ENCODE data around the gene DUSP7. TPM values are rescaled to one million over a fixed set of nuclear protein-coding genes. Genes with fewer than 3 reads are reported as not detected.

DUSP7 gene
- total RNA-seq, 1 donor from 2014 or later = 2.4 TPM

GRCh38 chr3:52020796-52021195 is 35.6 kb downstream of the DUSP7 start:
- no peak for DNase-seq (ENCODE audit: low spot score)
- Histone ChIP-seq H3K79me2 (ENCODE audit: low read depth) (no peaks in the 10 kb centered on the region), H3K9ac (no peak overlapping the region), H3K27me3 (no peaks in the 10 kb centered on the region), H3F3A (ENCODE audit: low read depth) (no peaks in the 10 kb centered on the region), H2AFZ (replicated peaks) (no peak overlapping the region), H3K36me3 (no peaks in the 10 kb centered on the region), H3K4me3 (no peak overlapping the region), H3K4me1 (peaks cover 19% of the 10 kb centered on the region), H3K4me2 (no peak overlapping the region), H3K9me3 (ENCODE audit: low read depth) (no peaks in the 10 kb centered on the region), H4K20me1 (ENCODE audit: low read depth) (no peaks in the 10 kb centered on the region), H3K27ac (no peak overlapping the region)
- H3K36me3 Mint-ChIP-seq = no peaks in the 10 kb centered on the region
- peaks cover 5% of the 10 kb centered on the region for H3K27me3 Mint-ChIP-seq (ENCODE audit: insufficient read depth, low read depth)
- peak overlapping the region; percentile 86 for H3K27ac Mint-ChIP-seq
- peaks cover 42% of the 10 kb centered on the region for H3K4me1 Mint-ChIP-seq
- H3K4me3 Mint-ChIP-seq = no peak overlapping the region
- no peaks in the 10 kb centered on the region for H3K9me3 Mint-ChIP-seq
- TF ChIP-seq EZH2phosphoT487 (IDR thresholded peaks at IDR 0.05) (no peak), EZH2 (IDR thresholded peaks at IDR 0.05) (no peak)
- TF ChIP-seq, protein P1, sequence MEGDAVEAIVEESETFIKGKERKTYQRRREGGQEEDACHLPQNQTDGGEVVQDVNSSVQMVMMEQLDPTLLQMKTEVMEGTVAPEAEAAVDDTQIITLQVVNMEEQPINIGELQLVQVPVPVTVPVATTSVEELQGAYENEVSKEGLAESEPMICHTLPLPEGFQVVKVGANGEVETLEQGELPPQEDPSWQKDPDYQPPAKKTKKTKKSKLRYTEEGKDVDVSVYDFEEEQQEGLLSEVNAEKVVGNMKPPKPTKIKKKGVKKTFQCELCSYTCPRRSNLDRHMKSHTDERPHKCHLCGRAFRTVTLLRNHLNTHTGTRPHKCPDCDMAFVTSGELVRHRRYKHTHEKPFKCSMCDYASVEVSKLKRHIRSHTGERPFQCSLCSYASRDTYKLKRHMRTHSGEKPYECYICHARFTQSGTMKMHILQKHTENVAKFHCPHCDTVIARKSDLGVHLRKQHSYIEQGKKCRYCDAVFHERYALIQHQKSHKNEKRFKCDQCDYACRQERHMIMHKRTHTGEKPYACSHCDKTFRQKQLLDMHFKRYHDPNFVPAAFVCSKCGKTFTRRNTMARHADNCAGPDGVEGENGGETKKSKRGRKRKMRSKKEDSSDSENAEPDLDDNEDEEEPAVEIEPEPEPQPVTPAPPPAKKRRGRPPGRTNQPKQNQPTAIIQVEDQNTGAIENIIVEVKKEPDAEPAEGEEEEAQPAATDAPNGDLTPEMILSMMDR (IDR thresholded peaks at IDR 0.05) = no peak

- Mint-ChIP-seq H3K4me3 (no peak overlapping the region), H3K27me3 (ENCODE audit: insufficient read depth, low read depth) (peaks cover 9% of the 10 kb centered on the region), H3K9me3 (no peaks in the 10 kb centered on the region), H3K27ac (no peak overlapping the region), H3K4me1 (peaks cover 35% of the 10 kb centered on the region), H3K36me3 (no peaks in the 10 kb centered on the region)
- H3K4me3 ChIP-seq = no peak overlapping the region
- no peak overlapping the region for H3K27ac ChIP-seq
- no peaks in the 10 kb centered on the region for H3K79me2 ChIP-seq (ENCODE audit: low read depth)
- H3K4me2 ChIP-seq = no peak overlapping the region
- DNase-seq (ENCODE audit: low spot score) = no peak
- H3F3A ChIP-seq (ENCODE audit: low read depth) = no peaks in the 10 kb centered on the region
- no peaks in the 10 kb centered on the region for H3K36me3 ChIP-seq
- H3K9me3 ChIP-seq (ENCODE audit: low read depth) = no peaks in the 10 kb centered on the region
- TF ChIP-seq, protein P1 (IDR thresholded peaks at IDR 0.05) = no peak
- TF ChIP-seq EZH2phosphoT487 (IDR thresholded peaks at IDR 0.05) (no peak), EZH2 (IDR thresholded peaks at IDR 0.05) (no peak)
- H3K4me1 ChIP-seq = peaks cover 24% of the 10 kb centered on the region
- H4K20me1 ChIP-seq (ENCODE audit: low read depth) = no peaks in the 10 kb centered on the region
- H3K9ac ChIP-seq = no peak overlapping the region
- no peaks in the 10 kb centered on the region for H3K27me3 ChIP-seq
- H2AFZ ChIP-seq (replicated peaks) = no peak overlapping the region
Measured at GRCh38 chr3:52019352-52020080, 36.9 kb downstream of the DUSP7 start.

DNA sequence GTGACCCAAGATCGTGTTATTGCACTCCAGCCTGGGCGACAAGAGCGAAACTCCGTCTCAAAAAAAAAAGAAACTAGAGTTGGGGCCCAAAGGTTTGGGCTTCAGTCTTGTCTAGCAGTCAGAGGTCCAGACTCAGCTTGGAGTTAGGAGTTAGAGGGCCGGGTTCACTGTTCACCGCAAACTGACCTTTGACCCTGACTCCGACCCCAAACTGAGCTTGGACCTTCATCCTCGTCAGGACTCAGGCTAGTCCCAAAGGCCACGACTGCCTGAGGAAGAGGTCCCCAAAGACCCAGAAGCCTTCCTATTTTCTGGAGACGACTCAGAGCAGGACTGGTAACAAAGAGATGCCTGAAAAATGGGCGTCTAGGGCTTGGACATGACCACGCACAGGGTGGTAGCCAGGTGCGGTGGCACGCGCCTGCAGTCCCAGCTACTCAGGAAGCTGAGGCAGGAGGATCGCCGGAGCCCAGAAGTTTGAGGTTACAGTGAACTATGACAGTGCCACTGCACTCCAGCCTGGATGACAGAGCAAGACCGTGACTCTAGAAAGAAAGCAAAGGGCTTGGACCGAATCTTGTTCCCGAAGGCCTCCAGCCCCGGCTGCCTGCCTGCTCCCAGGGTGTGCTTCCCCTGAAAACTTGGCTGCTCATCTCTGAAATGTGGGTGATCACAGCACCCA is 37.9 kb downstream of the DUSP7 start:
- no peak overlapping the region for H3K27ac Mint-ChIP-seq
- H3K27me3 ChIP-seq = no peaks in the 10 kb centered on the region
- no peaks in the 10 kb centered on the region for H3K79me2 ChIP-seq (ENCODE audit: low read depth)
- peaks cover 21% of the 10 kb centered on the region for H3K4me1 ChIP-seq
- H3K4me1 Mint-ChIP-seq = peaks cover 29% of the 10 kb centered on the region
- H3K4me3 ChIP-seq = no peak overlapping the region
- no peak overlapping the region for H3K9ac ChIP-seq
- no peak overlapping the region for H2AFZ ChIP-seq (replicated peaks)
- no peak for TF ChIP-seq EZH2 (IDR thresholded peaks at IDR 0.05)
- TF ChIP-seq EZH2phosphoT487 (IDR thresholded peaks at IDR 0.05) = no peak
- TF ChIP-seq, protein P1 (IDR thresholded peaks at IDR 0.05) = no peak
- H3K9me3 Mint-ChIP-seq = no peaks in the 10 kb centered on the region
- H3K27ac ChIP-seq = no peak overlapping the region
- no peaks in the 10 kb centered on the region for H4K20me1 ChIP-seq (ENCODE audit: low read depth)
- H3F3A ChIP-seq (ENCODE audit: low read depth) = no peaks in the 10 kb centered on the region
- DNase-seq (ENCODE audit: low spot score) = no peak
- no peaks in the 10 kb centered on the region for H3K36me3 ChIP-seq
- no peak overlapping the region for H3K4me2 ChIP-seq
- no peaks in the 10 kb centered on the region for H3K9me3 ChIP-seq (ENCODE audit: low read depth)
- H3K4me3 Mint-ChIP-seq = no peak overlapping the region
- H3K36me3 Mint-ChIP-seq = no peaks in the 10 kb centered on the region
- peaks cover 9% of the 10 kb centered on the region for H3K27me3 Mint-ChIP-seq (ENCODE audit: insufficient read depth, low read depth)
